ENCODE measurements around the gene MAJIN.

The MAJIN gene

DNA sequence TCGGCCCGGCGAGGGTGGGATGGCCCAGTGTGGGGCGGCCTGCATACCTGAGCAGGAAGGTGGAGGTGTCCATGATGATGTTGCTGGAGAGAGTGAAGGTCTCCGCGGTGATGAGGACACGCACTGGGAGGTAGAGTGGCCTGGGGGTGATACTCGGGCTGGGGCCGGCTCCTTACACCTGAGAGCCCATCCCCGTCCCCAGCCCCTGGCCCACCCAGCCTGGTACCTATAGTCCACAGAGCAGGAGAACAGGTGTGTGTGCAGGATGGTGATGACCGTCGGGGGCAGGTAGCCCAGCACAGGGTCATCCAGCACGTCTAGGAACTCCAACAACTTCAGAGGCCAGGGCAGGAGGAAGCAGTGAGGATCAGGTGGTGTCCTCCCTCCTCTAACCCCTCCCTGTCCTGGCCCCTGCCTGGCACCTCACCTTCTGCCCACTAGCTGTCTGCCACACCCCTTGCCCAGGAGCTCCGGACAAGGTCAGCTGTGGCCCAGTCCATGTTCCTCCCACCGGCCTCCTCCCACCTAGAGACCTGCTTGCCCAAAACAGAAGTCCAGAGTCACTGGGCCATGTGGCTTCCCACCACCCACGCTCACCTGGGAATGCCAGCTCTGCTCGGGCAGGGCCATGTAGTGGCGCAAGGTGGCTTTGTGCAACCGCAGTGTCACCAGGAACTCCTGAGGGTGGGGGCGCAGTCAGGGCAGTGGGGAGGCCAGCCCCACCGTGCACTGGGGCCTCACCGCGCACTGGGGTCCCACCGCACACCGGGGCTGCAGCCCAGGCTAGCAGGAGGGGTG, 66.2 kb downstream of the MAJIN start:
- TF ChIP-seq POLR2A (IDR thresholded peaks at IDR 0.05; ENCODE audit: low read depth, low read length): no peak
- DNase-seq (ENCODE audit: insufficient read length, low spot score) (no peak), FAIRE-seq (no peak)

- FAIRE-seq (no peak), DNase-seq (ENCODE audit: insufficient read length, low spot score) (no peak)
- no peak for TF ChIP-seq POLR2A (IDR thresholded peaks at IDR 0.05; ENCODE audit: low read depth, low read length)
Measured at GRCh38 chr11:64903291-64903833, 68.5 kb downstream of the MAJIN start.

DNA sequence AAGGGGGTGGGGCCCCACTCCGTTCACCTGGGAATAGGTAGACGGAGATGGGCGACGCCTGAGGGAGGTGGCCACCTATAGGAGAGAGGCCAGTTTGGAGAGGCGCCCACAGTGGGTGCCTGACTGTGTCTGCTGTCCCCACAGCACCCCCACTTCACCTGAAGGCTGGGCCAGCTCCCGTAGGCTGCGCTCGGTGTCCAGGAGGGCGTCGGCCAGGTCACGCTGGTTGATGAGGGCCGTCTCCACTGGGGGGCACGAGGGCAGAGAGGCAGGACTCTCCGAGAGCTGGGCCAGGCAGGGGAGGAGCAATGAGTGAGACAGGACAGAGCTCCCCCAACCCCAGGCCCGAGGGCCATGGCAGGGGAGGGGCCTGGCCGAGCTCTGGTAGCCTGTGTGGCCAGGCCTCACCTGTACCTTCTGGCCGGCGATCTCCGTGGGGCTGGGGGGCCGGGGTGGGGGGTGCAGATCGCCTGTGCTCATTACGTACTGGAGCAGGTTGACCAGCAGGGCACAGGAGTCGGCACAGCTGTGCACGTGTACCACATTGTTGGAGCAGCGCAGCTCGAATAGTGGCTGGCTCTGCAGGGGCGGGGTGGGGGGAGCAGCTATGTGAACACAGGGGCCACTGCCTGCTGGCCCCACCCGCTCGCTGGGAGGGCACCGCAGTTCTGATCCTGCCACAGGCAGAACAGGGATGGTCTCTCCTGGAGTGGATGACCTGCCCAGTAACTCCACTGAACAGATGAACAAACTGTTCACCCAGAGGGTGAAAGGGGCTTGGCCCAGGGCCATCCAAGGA, 69.6 kb downstream of the MAJIN start:
- FAIRE-seq (no peak), DNase-seq (ENCODE audit: insufficient read length, low spot score) (no peak)
- TF ChIP-seq POLR2A (IDR thresholded peaks at IDR 0.05; ENCODE audit: low read depth, low read length): no peak

- TF ChIP-seq POLR2A (IDR thresholded peaks at IDR 0.05; ENCODE audit: low read depth, low read length): no peak
- FAIRE-seq (no peak), DNase-seq (ENCODE audit: insufficient read length, low spot score) (no peak)
Measured at GRCh38 chr11:64900774-64901173, 71.1 kb downstream of the MAJIN start.

- FAIRE-seq: no peak
- peak; percentile 92 for DNase-seq (ENCODE audit: insufficient read length, low spot score)
- TF ChIP-seq POLR2A (IDR thresholded peaks at IDR 0.05; ENCODE audit: low read depth, low read length): no peak
Measured at GRCh38 chr11:64900263-64900678, 71.6 kb downstream of the MAJIN start.

- no peak for DNase-seq (ENCODE audit: insufficient read length, low spot score)
- TF ChIP-seq POLR2A (IDR thresholded peaks at IDR 0.05; ENCODE audit: low read depth, low read length): no peak
- no peak for FAIRE-seq
Measured at GRCh38 chr11:64898541-64898940, 73.4 kb downstream of the MAJIN start.

- FAIRE-seq (no peak), DNase-seq (ENCODE audit: insufficient read length, low spot score) (no peak)
- no peak for TF ChIP-seq POLR2A (IDR thresholded peaks at IDR 0.05; ENCODE audit: low read depth, low read length)
Measured at GRCh38 chr11:64898076-64898445, 73.8 kb downstream of the MAJIN start.

DNA sequence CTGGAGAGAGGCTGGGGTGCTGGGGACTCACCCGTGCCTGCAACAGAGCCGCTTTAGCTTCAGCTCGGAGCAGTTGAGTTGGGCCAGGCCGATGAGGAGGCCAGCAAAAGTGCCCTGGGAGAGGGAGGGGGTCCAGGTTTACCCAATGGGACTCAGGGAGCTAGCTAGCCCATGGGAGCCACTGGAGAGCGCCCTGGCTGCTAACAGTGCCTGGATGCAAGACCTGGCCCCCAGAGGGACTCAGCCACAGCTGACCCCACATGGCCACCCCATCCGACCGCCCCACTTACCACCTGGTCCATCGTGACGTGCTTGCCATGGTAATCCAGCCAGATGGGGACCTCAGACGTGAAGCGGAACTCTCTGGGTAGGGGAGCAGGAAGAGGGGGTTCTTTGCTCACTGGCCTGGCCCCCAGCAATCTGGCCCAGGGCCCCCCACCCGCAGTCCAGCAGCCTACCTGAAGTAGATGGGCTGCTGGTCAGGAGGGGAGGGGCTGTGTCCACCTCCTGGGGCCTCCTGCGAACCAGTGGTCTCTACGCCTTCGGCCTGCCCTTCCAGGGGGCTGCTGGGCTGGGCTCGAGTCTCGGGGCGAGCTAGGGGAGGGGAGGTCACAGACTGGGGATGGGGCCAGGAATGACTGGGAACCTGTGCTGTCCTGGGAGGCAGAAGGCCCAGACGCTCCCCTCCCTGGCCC, 74.4 kb downstream of the MAJIN start:
- DNase-seq (ENCODE audit: insufficient read length, low spot score) (no peak), FAIRE-seq (no peak)
- no peak for TF ChIP-seq POLR2A (IDR thresholded peaks at IDR 0.05; ENCODE audit: low read depth, low read length)

GRCh38 chr11:64896448-64897022, 75.4 kb downstream of the MAJIN start:
- DNase-seq (ENCODE audit: insufficient read length, low spot score) (no peak), FAIRE-seq (no peak)
- no peak for TF ChIP-seq POLR2A (IDR thresholded peaks at IDR 0.05; ENCODE audit: low read depth, low read length)

- no peak for TF ChIP-seq POLR2A (IDR thresholded peaks at IDR 0.05; ENCODE audit: low read depth, low read length)
- DNase-seq (ENCODE audit: insufficient read length, low spot score) (no peak), FAIRE-seq (no peak)
Measured at GRCh38 chr11:64894812-64895452, 77.0 kb downstream of the MAJIN start.

- FAIRE-seq (no peak), DNase-seq (ENCODE audit: insufficient read length, low spot score) (peak; percentile 72)
- TF ChIP-seq POLR2A (IDR thresholded peaks at IDR 0.05; ENCODE audit: low read depth, low read length): no peak
Measured at GRCh38 chr11:64894070-64894811, 77.7 kb downstream of the MAJIN start.

- FAIRE-seq: no peak
- DNase-seq (ENCODE audit: insufficient read length, low spot score): no peak
- TF ChIP-seq POLR2A (IDR thresholded peaks at IDR 0.05; ENCODE audit: low read depth, low read length): no peak
Measured at GRCh38 chr11:64893194-64894069, 78.5 kb downstream of the MAJIN start.
